CD4-positive, alpha-beta memory T cell (primary cell): ENCODE results near the gene DNAH10. TPM values are rescaled to one million over a fixed set of nuclear protein-coding genes. Genes with fewer than 3 reads are reported as not detected.

Source experiments
- CTCF ChIA-PET: fragments of 350-600 bp; sonication (Branson Sonifier 250); formaldehyde crosslinking; loops from one replicate; lab custom pipeline; 2021; ENCODE audit warnings: inconsistent platforms; ENCODE audit not compliant: partially characterized antibody; lab: Charles Lee
- POLR2A ChIA-PET: fragments of 350-600 bp; sonication (Branson Sonifier 250); formaldehyde crosslinking; loops from one replicate; lab custom pipeline; 2021; ENCODE audit not compliant: partially characterized antibody; lab: Charles Lee
- DNase-seq, 5 donors: peaks; one replicate each; pipeline versions ENCODE4 v3.0.0 to v3.0.0-alpha.2; 2020 to 2022; ENCODE audit warnings: mixed read lengths in 1 of 5
- H3K27ac ChIP-seq: one replicate; pipeline ENCODE4 v1.7.0; 2013; ENCODE audit warnings: low read depth, low read length
- H3K27me3 ChIP-seq: 2 replicates; pipeline ENCODE4 v1.7.0; 2013; ENCODE audit warnings: mild to moderate bottlenecking, low read length, moderate library complexity; ENCODE audit not compliant: insufficient read depth
- H3K36me3 ChIP-seq: 2 replicates; pipeline ENCODE4 v1.7.0; 2013; ENCODE audit warnings: mild to moderate bottlenecking, low read length, moderate library complexity; ENCODE audit not compliant: insufficient read depth
- H3K4me1 ChIP-seq: 2 replicates; pipeline ENCODE4 v1.7.0; 2013; ENCODE audit warnings: mild to moderate bottlenecking, low read length, moderate library complexity; ENCODE audit not compliant: insufficient read depth
- H3K4me3 ChIP-seq, 2 donors: one replicate each; pipeline ENCODE4 v1.7.0; 2013; ENCODE audit warnings: low read length in 2 of 2, mild to moderate bottlenecking in 1 of 2
- H3K9me3 ChIP-seq, 2 donors: one replicate each; pipeline ENCODE4 v1.7.0; 2013; ENCODE audit warnings: low read length in 2 of 2, control low read depth in 1 of 2; ENCODE audit not compliant: control insufficient read depth in 1 of 2
- H3K27ac Mint-ChIP-seq, 7 donors: one replicate each; pipeline ENCODE4 v1.8.0; 2020 to 2021; ENCODE audit warnings: mixed read lengths in 7 of 7, mild to moderate bottlenecking in 6 of 7, inconsistent platforms in 3 of 7, moderate library complexity in 3 of 7
- H3K27me3 Mint-ChIP-seq, 2 donors: one replicate each; pipeline ENCODE4 v1.8.0; 2020 to 2021; ENCODE audit warnings: mixed read lengths in 2 of 2
- H3K36me3 Mint-ChIP-seq, 2 donors: one replicate each; pipeline ENCODE4 v1.8.0; 2020 to 2021; ENCODE audit warnings: mixed read lengths in 2 of 2, inconsistent platforms in 1 of 2, mild to moderate bottlenecking in 1 of 2
- H3K4me1 Mint-ChIP-seq, 4 donors: one replicate each; pipeline ENCODE4 v1.8.0; 2020 to 2021; ENCODE audit warnings: mixed read lengths in 4 of 4, mild to moderate bottlenecking in 1 of 4
- H3K4me3 Mint-ChIP-seq, 8 donors: one replicate each; pipeline ENCODE4 v1.8.0; 2020 to 2021; ENCODE audit warnings: mixed read lengths in 8 of 8, mild to moderate bottlenecking in 7 of 8, moderate library complexity in 6 of 8, inconsistent platforms in 3 of 8
- H3K9me3 Mint-ChIP-seq, 8 donors: one replicate each; pipeline ENCODE4 v1.8.0; 2020 to 2021; ENCODE audit warnings: mixed read lengths in 8 of 8, mild to moderate bottlenecking in 5 of 8, inconsistent platforms in 3 of 8, moderate library complexity in 1 of 8
- intact Hi-C: fragments of 100-400 bp; cut with micrococcal nuclease; formaldehyde crosslinking; loops from one replicate; pipeline ENCODE4 v1.15.1; 2023
- polyA plus RNA-seq, 2 donors: library from polyadenylated mRNA; unstranded; fragments of 300-500 nt; fragmentation: Illumina TruSeq; gene quantifications; one replicate each; pipeline ENCODE4 v1.2.3, GENCODE V29; 2021
- total RNA-seq, 2 experiments: library from RNA; stranded (reverse); gene quantifications; one replicate each; pipeline ENCODE4 v1.2.3, GENCODE V29; 2021

DNAH10 gene
- total and polyA plus RNA-seq, 4 experiments from 2014 or later = 0.06 to 0.08 (median 0.06) TPM; not detected in 1

GRCh38 chr12:123931686-123932321, 169.7 kb downstream of the DNAH10 start:
- Histone ChIP-seq H3K4me3 (peak overlapping the region in 1 of 2 donors; percentile 3), H3K4me1 (peaks cover 19% of the 10 kb centered on the region), H3K9me3 (no peaks in the 10 kb centered on the region), H3K27me3 (no peaks in the 10 kb centered on the region), H3K36me3 (no peaks in the 10 kb centered on the region), H3K27ac (no peak overlapping the region)
- H3K9me3 Mint-ChIP-seq = no peaks in the 10 kb centered on the region
- H3K27ac Mint-ChIP-seq = peak overlapping the region; percentile 17 to 87 (median 72)
- peaks cover 5 to 7% of the 10 kb centered on the region in 2 donors for H3K36me3 Mint-ChIP-seq
- ChIA-PET CTCF (interaction anchor here (1.1 to 2.2 kb wide), 2 partner anchors 21 to 26 kb away, joined by 5 to 18 read pairs; no protein-coding TSS in a partner anchor), POLR2A (no interaction called here)
- DNase-seq = peak; percentile 60 to 84 (median 71)
- intact Hi-C loops = loop anchor here (1.0 kb wide), 1 partner anchor 27 kb away; no protein-coding TSS in a partner anchor
- peaks cover 15 to 29% (median 22%) of the 10 kb centered on the region in 4 donors for H3K4me1 Mint-ChIP-seq
- peak overlapping the region; percentile 34 to 80 (median 66) for H3K4me3 Mint-ChIP-seq
- peaks cover 0 to 1% of the 10 kb centered on the region in 2 donors for H3K27me3 Mint-ChIP-seq

DNA sequence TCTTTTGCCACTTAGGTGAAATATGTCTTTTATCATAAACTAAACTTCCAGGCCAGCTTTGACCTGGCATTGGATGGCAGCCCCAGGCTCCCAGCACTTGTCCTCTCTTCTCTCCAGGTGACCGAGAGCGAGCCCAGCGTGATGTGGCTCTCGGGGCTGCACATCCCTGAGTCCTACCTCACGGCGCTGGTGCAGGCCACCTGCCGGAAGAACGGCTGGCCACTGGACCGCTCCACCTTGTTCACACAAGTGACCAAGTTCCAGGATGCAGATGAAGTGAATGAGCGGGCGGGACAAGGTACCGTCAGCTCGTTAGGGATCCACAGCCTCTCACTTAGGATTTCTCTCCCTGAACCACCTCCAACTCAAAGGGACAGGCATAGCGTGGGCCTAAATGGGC, 171.1 kb downstream of the DNAH10 start:
- H3K9me3 Mint-ChIP-seq = no peaks in the 10 kb centered on the region
- peaks cover 12 to 13% of the 10 kb centered on the region in 2 donors for H3K36me3 Mint-ChIP-seq
- ChIA-PET POLR2A (interaction anchor here (0.5 to 1.2 kb wide), 2 partner anchors 23 to 40 kb away, joined by 3 read pairs; partner anchors contain the start of genes CCDC92 and ZNF664), CTCF (interaction anchor here (0.9 to 2.2 kb wide), 3 partner anchors 9 to 28 kb away, joined by 3 to 18 read pairs (median 5); no protein-coding TSS in a partner anchor)
- intact Hi-C loops = no loop called here
- no peaks in the 10 kb centered on the region for H3K36me3 ChIP-seq
- DNase-seq = no peak
- H3K4me1 Mint-ChIP-seq = peaks cover 20 to 39% (median 31%) of the 10 kb centered on the region in 4 donors
- H3K27ac ChIP-seq = no peak overlapping the region
- H3K27ac Mint-ChIP-seq = peak overlapping the region in 1 of 7 donors; percentile 37
- no peaks in the 10 kb centered on the region for H3K9me3 ChIP-seq
- no peak overlapping the region for H3K4me3 ChIP-seq
- H3K4me3 Mint-ChIP-seq = peak overlapping the region in 1 of 8 donors; percentile 27
- peaks cover 0 to 1% of the 10 kb centered on the region in 2 donors for H3K27me3 Mint-ChIP-seq
- peaks cover 32% of the 10 kb centered on the region for H3K4me1 ChIP-seq
- H3K27me3 ChIP-seq = no peaks in the 10 kb centered on the region

DNA sequence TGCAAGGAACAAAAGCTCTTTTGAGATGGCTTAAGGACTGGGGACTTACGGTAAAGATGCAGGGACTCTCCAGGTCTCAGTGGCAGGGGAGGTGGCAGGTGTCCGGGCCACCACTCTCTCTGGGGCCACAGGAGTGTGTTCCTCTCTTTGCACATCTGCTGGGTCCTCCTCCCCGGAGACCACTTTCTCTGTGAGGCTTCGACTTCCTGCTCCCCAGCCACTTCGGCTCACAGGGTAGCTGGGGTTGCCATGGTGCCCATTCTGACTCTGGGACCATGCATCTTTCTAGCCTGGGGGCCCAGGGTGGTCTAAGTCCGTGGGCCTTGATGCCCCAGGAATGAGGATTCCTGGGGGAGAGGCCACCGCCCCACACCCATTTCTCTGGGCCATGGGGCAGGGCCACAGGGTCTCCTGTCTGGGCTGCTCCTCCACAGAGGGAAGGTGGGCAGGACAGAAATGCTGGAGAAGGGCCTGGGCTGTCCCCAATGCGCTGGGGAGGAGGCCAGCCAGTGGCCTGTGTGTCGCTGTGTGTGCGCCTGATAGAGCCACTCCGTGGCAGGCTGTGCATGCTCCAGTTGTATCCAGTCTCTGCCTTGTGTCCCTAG, 172.0 kb downstream of the DNAH10 start:
- ChIA-PET POLR2A (interaction anchor here (0.5 to 1.2 kb wide), 2 partner anchors 22 to 39 kb away, joined by 3 read pairs; partner anchors contain the start of genes CCDC92 and ZNF664), CTCF (no interaction called here)
- Histone ChIP-seq H3K9me3 (no peaks in the 10 kb centered on the region), H3K36me3 (no peaks in the 10 kb centered on the region), H3K27me3 (no peaks in the 10 kb centered on the region), H3K4me3 (no peak overlapping the region), H3K4me1 (peaks cover 38% of the 10 kb centered on the region), H3K27ac (no peak overlapping the region)
- intact Hi-C loops = no loop called here
- H3K4me1 Mint-ChIP-seq = peaks cover 29 to 48% (median 40%) of the 10 kb centered on the region in 4 donors
- no peak overlapping the region for H3K4me3 Mint-ChIP-seq
- H3K9me3 Mint-ChIP-seq = no peaks in the 10 kb centered on the region
- no peak for DNase-seq
- peaks cover 0 to 1% of the 10 kb centered on the region in 2 donors for H3K27me3 Mint-ChIP-seq
- no peak overlapping the region for H3K27ac Mint-ChIP-seq
- H3K36me3 Mint-ChIP-seq = peaks cover 13% of the 10 kb centered on the region in 2 donors

- ChIA-PET POLR2A (no interaction called here), CTCF (no interaction called here)
- H3K9me3 Mint-ChIP-seq = no peaks in the 10 kb centered on the region
- Histone ChIP-seq H3K4me3 (no peak overlapping the region), H3K4me1 (peaks cover 38% of the 10 kb centered on the region), H3K27ac (no peak overlapping the region), H3K36me3 (no peaks in the 10 kb centered on the region), H3K9me3 (no peaks in the 10 kb centered on the region), H3K27me3 (no peaks in the 10 kb centered on the region)
- no peak overlapping the region for H3K4me3 Mint-ChIP-seq
- peaks cover 0 to 1% of the 10 kb centered on the region in 2 donors for H3K27me3 Mint-ChIP-seq
- peaks cover 13% of the 10 kb centered on the region in 2 donors for H3K36me3 Mint-ChIP-seq
- H3K4me1 Mint-ChIP-seq = peaks cover 30 to 51% (median 42%) of the 10 kb centered on the region in 4 donors
- no peak for DNase-seq
- no peak overlapping the region for H3K27ac Mint-ChIP-seq
- intact Hi-C loops = no loop called here
Measured at GRCh38 chr12:123934829-123935228, 172.7 kb downstream of the DNAH10 start.

DNA sequence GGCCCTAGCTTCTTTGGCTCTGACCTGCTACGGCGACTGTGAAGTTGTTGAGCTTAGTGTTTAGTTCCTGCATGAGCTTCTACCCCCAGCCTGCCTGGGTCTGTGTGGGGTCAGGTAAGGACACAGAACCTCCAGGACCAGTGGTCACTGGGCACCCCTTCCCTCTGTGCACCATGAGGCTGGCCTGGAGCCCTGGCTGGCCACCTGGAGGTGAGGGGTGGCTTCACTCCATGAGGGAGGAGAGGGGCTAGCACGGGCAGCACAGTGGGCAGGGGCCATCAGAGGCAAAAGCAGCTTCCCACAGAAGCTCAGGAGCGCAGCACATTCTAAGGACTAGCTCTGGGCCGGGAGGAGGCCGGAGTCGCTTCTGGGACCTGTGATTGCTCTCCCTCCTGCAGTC, 173.9 kb downstream of the DNAH10 start:
- no peaks in the 10 kb centered on the region for H3K9me3 ChIP-seq
- H3K36me3 ChIP-seq = no peaks in the 10 kb centered on the region
- no peak overlapping the region for H3K27ac ChIP-seq
- no peak overlapping the region for H3K4me3 Mint-ChIP-seq
- peaks cover 38% of the 10 kb centered on the region for H3K4me1 ChIP-seq
- H3K4me3 ChIP-seq = no peak overlapping the region
- H3K4me1 Mint-ChIP-seq = peaks cover 30 to 54% (median 44%) of the 10 kb centered on the region in 4 donors
- peaks cover 13% of the 10 kb centered on the region in 2 donors for H3K36me3 Mint-ChIP-seq
- intact Hi-C loops = no loop called here
- peaks cover 0 to 1% of the 10 kb centered on the region in 2 donors for H3K27me3 Mint-ChIP-seq
- no peaks in the 10 kb centered on the region for H3K27me3 ChIP-seq
- no peak for DNase-seq
- H3K9me3 Mint-ChIP-seq = no peaks in the 10 kb centered on the region
- CTCF ChIA-PET = no interaction called here
- peak overlapping the region in 3 of 7 donors; percentile 4 to 81 (median 54) for H3K27ac Mint-ChIP-seq
- POLR2A ChIA-PET = no interaction called here

GRCh38 chr12:123936471-123936870, 174.4 kb downstream of the DNAH10 start:
- Mint-ChIP-seq H3K27me3 (peaks cover 0 to 1% of the 10 kb centered on the region in 2 donors), H3K9me3 (peaks cover 0 to under 1% (median 0%) of the 10 kb centered on the region in 8 donors), H3K36me3 (peaks cover 14 to 16% of the 10 kb centered on the region in 2 donors), H3K4me1 (peaks cover 28 to 50% (median 43%) of the 10 kb centered on the region in 4 donors), H3K27ac (peak overlapping the region; percentile 54 to 88 (median 83)), H3K4me3 (peak overlapping the region in 7 of 8 donors; percentile 29 to 81 (median 63))
- Histone ChIP-seq H3K9me3 (no peaks in the 10 kb centered on the region), H3K27ac (no peak overlapping the region), H3K27me3 (no peaks in the 10 kb centered on the region), H3K4me3 (no peak overlapping the region), H3K4me1 (peaks cover 35% of the 10 kb centered on the region), H3K36me3 (no peaks in the 10 kb centered on the region)
- DNase-seq = no peak
- ChIA-PET CTCF (no interaction called here), POLR2A (no interaction called here)
- intact Hi-C loops = no loop called here
